ENCODE data around the gene UCP3.
"Not testable (repeated sequence)": the region's sequence is repeated elsewhere in the genome, so short reads cannot be mapped to it uniquely, and the experiment has no call there.

The UCP3 gene

DNA sequence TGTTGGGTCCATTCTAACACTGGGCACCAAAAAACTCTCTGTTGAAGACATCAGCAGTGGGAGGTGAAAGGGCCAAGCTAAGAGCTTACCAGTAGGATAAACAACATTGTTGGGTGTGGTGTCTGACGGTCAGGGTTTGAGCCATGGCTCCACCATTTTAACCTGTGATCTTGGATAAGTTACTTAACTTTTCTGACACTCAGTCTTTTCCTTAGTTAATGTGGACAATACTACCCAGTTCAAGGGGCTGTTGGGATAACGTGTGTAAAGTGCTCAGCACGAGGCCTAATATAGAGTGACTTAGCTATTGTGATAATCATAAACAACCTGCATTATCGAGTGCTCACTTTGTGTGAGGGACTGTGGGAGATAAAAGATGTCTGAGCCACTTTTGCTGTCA is 6.1 kb downstream of the UCP3 start:
- DNase-seq (ENCODE audit: extremely low read depth in 1 of 2, low read depth in 1 of 2): no peak

DNA sequence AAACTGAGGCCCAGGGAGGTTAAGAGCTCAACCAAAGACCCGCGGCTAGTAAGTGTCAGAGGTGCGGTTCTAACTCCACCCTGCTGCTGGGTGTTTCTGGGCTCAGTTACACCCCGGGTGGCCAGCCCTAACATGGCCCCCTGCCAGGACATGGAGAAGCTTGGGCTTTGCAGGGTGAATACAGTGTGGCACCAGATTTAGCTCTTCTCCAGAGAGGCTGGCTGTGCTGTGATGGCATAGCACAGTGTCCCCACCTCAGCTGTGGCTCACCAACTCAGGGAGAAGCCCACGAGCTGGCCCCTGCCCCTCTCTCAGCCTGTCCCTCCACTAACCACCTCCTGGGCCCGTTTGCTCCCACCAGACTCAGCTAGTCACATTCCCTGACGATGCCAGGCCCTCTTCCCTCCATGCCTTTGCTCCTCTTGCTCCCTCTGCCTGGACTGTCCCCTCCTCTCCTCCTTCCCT is 7.0 kb downstream of the UCP3 start:
- DNase-seq (ENCODE audit: extremely low read depth in 1 of 2, low read depth in 1 of 2): no peak

GRCh38 chr11:74000307-74001133 is 8.4 kb downstream of the UCP3 start:
- DNase-seq (ENCODE audit: extremely low read depth in 1 of 2, low read depth in 1 of 2): no peak

GRCh38 chr11:73999581-74000306 is 9.1 kb downstream of the UCP3 start:
- no peak for DNase-seq (ENCODE audit: extremely low read depth in 1 of 2, low read depth in 1 of 2)

GRCh38 chr11:73998846-73999575 is 9.9 kb downstream of the UCP3 start:
- DNase-seq (ENCODE audit: extremely low read depth in 1 of 2, low read depth in 1 of 2): no peak

DNA sequence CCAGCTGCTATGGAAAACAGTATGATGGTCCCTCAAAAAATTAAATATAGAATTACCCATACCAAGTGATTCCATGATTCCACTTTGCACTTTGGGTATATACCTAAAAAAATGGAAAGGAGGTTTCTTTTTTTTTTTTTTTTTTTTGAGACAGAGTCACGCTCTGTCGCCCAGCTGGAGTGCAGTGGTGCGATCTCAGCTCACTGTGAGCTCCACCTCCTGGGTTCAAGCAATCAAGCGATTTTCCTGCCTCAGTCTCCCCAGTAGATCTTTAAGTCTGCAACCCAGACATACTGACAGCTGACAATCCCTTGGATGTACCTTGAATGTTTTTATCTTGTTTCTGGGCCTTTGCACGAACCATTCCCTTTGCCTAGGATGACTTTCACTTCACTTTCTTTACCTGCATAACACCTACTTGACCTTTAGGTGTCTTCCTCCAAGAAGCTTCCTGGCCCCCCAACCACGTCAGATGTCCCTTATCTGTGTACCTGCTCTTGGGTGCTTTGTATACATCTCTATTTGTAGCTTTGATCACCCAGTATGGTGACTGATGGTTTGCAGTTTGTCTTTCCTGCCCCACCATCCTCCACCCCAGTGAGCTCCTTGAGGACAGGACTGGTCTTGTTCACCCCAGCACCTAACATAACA is 11.6 kb downstream of the UCP3 start:
- DNase-seq (ENCODE audit: extremely low read depth in 1 of 2, low read depth in 1 of 2): no peak

DNA sequence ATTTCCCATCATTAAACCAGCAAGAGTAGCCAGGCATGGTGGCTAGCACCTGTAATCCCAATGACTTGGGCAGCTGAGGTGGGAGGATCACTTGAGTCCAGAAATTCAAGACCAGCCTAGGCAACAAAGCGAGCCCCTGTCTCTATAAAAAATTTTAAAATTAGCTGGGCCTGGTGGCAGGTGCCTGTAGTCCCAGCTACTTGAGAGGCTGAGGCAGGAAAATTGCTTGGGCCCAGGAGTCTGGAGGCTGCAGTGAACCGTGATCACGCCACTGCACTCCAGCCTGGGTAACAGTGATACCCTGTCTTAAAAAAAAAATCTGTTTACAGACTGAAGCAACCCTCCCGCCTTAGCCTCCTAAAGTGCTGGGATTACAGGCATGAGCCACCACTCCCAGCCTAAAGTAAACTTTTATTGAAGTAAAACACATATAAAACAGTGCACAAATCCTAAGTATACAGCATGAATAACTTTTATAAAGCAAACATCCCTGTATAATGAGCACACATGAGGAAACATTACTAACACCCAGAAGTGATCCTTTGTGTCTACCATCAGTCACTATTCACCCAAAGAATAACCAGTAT is 12.6 kb downstream of the UCP3 start:
- DNase-seq (ENCODE audit: extremely low read depth in 1 of 2, low read depth in 1 of 2): no peak

DNA sequence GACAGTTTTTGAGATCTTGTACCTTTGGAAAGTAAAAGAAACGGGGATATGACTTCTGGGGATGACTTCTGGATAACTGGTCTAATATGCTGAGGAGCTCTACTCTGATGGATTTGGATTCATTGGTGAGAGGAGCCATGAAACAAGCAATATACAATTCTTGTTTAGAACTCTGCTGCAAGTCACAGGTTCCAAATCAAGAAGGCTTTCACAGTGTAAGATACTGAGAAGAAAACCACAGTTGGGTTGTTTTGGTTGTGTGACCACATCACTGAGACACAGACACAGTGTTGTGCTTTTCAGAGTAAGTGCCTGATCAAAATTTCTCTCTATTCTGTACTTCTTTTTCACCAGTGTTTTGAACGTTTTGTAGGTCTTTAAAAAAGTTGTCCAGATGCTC is 13.2 kb downstream of the UCP3 start:
- no peak for DNase-seq (ENCODE audit: extremely low read depth in 1 of 2, low read depth in 1 of 2)

GRCh38 chr11:73995247-73995646 is 13.6 kb downstream of the UCP3 start:
- no peak for DNase-seq (ENCODE audit: extremely low read depth in 1 of 2, low read depth in 1 of 2)

DNA sequence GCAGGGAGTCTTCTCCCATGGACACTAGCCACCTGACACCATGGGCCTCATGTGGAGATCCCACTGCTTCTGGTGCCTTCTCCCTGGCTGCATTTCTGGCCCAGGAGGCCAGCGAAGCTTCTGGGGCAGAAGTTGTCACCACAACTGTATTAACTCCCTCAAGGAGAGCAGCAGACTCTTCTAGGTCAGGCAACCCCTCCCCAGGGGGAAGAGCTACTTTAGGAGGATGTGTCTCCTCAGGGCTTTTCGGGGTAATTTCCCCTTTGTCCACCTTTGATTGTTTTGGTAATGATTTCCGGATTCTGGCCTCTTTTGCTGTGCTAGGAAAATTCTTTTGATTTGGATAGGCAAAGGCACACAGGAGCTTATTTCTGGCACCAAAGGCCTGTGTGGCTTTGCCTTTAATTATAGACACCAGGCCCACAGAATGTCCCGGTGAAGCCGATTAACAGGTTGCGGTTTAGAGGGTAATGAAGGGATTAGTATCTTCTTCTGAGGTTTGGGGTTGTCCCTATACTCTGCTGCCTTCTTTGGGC is 17.3 kb downstream of the UCP3 start:
- DNase-seq (ENCODE audit: extremely low read depth in 1 of 2, low read depth in 1 of 2): no peak

GRCh38 chr11:73990730-73991129 is 18.2 kb downstream of the UCP3 start:
- no peak for DNase-seq (ENCODE audit: extremely low read depth in 1 of 2, low read depth in 1 of 2)

DNA sequence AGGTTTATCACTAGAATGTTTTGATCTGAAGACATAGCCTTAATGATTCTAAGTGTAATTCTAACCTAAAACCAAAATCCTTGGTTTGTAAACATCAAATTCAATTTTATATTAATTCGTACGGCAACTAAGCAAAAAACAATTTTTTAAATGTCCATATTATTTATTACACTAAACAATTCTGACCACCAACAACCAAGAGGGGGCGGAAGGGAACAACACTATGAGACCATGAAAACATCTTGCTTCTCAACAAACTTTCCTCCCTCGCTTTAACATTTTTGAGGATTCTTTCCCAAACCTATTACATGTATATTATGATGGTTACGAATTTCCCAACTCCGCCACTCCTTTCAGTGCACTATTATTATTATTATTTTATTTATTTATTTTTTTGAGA is 19.7 kb downstream of the UCP3 start:
- DNase-seq (ENCODE audit: extremely low read depth in 1 of 2, low read depth in 1 of 2): no peak

GRCh38 chr11:73988227-73988626 is 20.7 kb downstream of the UCP3 start:
- no peak for DNase-seq (ENCODE audit: extremely low read depth in 1 of 2, low read depth in 1 of 2)

GRCh38 chr11:73985661-73986060 is 23.2 kb downstream of the UCP3 start:
- not testable (repeated sequence) for DNase-seq (ENCODE audit: extremely low read depth in 1 of 2, low read depth in 1 of 2)

DNA sequence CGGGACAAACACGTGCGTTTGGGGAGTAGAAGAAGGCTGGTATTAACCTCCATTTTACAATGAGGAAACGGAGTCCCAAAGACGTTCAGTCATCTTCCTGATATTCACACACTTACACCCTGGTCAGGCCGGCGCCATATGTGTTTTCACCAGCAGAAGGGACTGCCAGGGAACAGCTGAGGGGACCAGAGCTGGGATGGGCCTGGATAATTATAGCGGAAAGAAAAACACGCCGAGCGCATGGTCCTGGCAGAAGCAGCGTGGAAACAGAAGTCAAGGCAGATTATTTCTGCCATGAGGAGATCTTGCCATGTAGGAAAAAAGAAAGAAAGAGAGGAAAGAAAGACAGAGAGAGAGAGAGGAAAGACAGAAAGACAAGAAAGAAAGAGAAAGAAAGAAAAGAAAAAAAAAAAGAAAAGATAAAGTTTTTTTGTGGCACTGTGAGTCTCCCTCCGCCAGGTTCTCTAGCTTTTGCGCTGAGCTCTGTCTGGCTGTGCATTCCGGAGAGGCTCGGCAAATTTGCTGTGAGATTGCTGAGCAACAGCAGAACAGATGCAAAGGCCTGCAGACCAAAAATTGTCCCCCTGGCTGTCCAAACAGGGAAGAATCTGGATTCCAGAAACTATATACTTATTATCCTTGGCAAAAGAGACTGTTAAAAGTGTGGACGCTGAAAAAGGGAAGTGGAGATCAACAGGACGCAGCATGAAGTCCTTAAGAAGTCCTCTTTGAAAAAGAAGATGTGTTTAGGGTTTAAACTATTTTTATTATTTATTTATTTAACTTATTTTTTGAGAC is 24.9 kb downstream of the UCP3 start:
- DNase-seq (ENCODE audit: extremely low read depth in 1 of 2, low read depth in 1 of 2): no peak

DNA sequence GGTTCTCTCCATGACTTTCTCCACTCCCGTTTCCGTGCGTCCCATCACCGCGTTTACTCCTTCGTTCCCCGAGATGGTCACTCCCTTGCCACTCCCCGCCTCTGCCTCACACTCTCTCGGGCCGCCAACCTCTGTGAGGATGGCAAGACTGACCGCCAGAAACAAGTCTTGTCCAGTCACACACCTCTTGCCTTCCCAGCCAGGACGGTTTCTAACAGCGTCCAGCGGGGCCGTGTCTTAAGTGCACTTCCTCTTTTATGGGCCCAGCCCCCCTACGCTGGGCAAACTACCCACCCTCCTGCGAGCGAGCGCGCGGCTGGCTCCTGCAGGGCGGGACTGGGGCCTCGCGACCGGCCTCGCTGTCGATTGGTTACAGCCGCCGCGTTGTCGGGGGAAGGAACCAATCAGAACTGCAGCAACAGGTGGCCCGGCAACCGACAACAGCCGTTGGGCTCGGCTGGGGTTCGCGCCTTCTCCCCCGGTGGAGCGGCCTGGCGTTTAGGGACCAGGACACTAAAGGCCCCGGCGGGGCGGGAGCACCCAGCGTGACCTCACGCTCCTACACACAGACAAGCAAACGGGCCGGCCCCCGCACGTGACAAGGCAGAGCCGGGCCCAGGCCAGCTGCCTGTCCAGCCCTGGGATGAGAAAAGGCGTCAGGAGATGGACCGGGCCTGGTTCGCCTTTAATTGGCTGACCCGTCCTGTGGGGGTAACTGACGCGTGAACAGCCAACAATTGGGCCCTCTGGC is 25.7 kb downstream of the UCP3 start:
- DNase-seq (ENCODE audit: extremely low read depth in 1 of 2, low read depth in 1 of 2): peak; percentile 89 to 94

DNA sequence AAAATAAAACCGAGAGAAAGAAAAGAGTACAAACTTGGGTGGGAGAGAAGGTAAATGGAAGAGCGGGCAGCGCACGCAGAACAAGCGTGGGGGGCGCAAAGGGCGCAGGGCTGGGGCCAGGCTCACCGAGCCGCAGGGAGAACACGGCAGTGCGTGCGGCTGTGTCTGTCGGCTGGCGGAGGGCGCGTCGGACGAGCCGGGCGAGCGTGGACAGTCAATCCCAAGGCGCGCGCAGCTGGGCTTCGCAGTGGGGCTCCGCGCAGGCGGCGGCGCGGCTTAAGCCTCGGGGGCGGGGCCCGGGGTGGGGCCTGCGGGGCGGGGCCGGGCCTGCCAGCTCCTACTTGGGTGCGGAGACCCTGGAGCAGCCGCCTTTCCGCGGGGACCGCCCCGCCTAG is 26.3 kb downstream of the UCP3 start, which contains the start of gene UCP2:
UCP2 (minus strand) TSS at position 249 of the 395 bp plus-strand sequence. CDS start 4,465 bp downstream, outside the sequence.
- DNase-seq (ENCODE audit: extremely low read depth in 1 of 2, low read depth in 1 of 2): peak; percentile 80 to 90

DNA sequence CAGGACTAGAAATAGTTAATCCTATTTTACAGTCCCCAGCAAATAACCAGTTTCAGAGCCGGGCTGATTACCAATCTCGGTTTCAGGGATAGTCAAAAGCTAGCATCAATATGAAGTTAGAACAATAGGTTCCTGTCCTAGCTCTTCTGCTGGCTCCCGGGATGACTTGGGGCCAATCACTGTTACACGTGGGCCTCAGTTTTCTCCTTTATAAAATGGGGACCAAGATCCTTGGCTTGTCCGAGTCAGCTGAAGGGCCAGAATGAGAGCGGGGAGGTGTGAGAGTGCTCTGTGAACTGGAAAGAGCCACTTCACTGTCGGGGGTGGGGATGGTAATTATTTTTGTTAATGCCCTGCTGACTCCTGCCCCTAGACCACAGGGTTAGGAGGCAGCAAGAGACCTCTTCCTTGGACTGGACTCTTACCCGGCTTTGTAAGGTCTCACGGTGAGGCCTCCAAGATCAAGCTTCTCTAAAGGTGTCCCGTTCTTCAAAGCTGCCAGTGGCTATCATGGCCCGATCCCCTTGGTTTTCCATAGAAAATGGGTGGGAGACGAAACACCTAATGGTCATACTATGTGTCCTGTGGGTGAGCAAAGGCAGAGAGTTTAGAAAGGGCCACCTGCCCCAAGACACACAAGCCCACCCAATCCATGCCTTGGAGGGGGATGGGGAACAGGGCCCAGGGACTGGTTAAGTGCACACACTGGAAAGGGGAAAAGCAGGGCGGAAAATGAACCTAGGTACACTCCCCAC is 27.7 kb downstream of the UCP3 start:
- DNase-seq (ENCODE audit: extremely low read depth in 1 of 2, low read depth in 1 of 2): no peak

All from stimulated activated CD8-positive, alpha-beta memory T cell treated with anti-CD3 and anti-CD28 coated beads, Interleukin-7, amount 100 ng/mL, for 48 hours (primary cell).